HG02763 (cell line): Measurements from ENCODE around the gene BRWD1.

ENCODE experiments used
- ATAC-seq: cut with Tn5 transposase; IDR thresholded peaks from one replicate; pipeline ENCODE4 v1.9.1; 2021; ENCODE audit warnings: mild to moderate bottlenecking, moderate library complexity; ENCODE audit not compliant: unreplicated experiment

Gene BRWD1

DNA sequence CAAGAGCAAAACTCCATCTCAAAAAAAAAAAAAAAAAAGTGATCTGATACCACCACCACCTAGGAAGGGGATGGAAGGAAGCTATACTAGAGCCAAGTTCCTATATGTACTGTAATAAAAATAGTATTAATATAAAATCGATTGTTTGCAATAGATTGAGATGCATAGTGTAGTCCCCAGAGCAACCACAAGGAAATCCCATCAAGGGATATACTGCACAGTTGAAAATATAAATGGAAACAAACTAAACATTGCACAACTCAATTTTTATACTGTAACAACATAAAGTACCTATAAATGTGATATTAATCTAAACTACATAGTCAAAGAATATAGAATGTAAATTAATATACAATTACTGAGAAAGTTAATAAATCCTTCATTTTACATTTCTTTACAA lies 109.3 kb downstream of the BRWD1 start:
- no peak for ATAC-seq

- ATAC-seq: no peak
Observed at GRCh38 chr21:39198800-39199199, 114.6 kb downstream of the BRWD1 start.

DNA sequence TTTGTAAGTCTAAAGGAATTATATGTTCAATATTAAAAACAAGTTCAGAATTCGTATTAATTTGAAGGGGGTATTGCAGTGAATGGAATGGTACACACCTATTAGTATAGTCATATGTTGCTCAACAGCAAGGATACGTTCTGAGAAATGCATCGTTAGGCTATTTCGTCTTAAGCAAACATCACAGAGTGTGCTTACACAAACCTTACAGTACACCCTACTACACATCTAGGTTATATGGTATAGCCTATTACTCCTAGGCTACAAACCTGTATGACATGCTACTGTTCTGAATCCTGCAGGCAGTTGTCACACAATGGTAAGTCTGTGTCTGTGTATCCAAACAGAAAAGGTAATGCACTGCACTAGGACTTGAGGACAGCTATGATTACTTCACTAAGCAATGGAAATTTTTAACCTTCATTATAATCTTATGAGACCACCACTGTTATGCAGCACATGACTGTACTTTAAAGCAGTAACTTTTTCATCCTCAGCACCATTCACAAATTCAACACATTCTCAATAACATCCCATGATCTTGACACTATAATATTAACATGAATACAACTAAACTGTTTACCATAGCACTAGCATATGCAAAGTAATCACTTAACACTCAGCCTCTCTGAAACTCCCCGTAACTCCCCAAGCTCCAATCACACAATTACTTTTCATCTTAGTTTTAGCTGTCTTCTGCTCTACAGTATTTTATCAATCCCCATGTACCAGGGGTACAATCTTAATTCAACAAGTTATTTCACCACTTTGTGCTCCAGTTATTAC lies 115.8 kb downstream of the BRWD1 start:
- ATAC-seq: no peak

GRCh38 chr21:39196838-39197237 lies 116.6 kb downstream of the BRWD1 start:
- ATAC-seq: no peak

DNA sequence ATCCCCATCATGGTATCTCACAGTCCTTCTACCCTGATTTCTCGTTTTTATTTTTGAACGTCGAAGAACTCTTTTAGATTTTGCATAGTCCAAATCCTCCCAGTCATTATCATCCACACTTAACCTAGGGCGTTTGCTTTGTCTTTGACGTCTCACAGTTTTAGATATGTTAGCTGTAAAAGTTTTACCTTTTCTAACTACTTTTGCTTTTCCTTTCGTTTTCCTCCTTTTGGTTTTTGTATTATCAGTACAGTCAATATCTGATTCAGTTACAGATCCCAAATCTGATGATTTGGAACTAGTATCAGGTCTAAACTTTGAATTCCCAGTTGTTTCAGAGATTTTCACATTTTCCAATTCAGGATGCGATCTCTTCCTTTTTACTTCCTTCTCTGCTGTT lies 117.1 kb downstream of the BRWD1 start:
- no peak for ATAC-seq

GRCh38 chr21:39193380-39193779 lies 120.1 kb downstream of the BRWD1 start:
- ATAC-seq: no peak

- ATAC-seq: no peak
Observed at GRCh38 chr21:39189857-39190604, 123.4 kb downstream of the BRWD1 start.

GRCh38 chr21:39188521-39189139 lies 124.8 kb downstream of the BRWD1 start:
- no peak for ATAC-seq

- no peak for ATAC-seq
Observed at GRCh38 chr21:39187141-39187540, 126.3 kb downstream of the BRWD1 start.

GRCh38 chr21:39186676-39187075 lies 126.8 kb downstream of the BRWD1 start:
- ATAC-seq: no peak

DNA sequence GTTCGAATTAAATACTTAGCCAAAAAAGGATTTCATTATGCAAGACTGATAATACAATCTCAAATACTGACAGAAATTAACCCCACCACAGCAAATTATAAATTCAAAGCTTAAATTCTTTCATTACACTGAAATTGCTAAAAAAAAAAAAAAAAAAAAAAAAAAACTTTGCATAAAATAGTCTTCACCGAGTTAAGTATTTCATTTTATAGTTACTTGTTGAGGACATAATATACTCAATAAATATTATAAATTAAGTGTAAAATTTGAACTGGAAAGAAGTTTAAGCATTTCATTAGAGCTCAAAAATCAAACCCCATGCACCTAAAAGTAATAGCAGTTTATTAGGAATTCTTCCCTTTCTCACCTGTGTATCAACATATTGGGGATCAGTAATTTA lies 128.3 kb downstream of the BRWD1 start:
- no peak for ATAC-seq

GRCh38 chr21:39184050-39184980 lies 129.1 kb downstream of the BRWD1 start:
- ATAC-seq: no peak

DNA sequence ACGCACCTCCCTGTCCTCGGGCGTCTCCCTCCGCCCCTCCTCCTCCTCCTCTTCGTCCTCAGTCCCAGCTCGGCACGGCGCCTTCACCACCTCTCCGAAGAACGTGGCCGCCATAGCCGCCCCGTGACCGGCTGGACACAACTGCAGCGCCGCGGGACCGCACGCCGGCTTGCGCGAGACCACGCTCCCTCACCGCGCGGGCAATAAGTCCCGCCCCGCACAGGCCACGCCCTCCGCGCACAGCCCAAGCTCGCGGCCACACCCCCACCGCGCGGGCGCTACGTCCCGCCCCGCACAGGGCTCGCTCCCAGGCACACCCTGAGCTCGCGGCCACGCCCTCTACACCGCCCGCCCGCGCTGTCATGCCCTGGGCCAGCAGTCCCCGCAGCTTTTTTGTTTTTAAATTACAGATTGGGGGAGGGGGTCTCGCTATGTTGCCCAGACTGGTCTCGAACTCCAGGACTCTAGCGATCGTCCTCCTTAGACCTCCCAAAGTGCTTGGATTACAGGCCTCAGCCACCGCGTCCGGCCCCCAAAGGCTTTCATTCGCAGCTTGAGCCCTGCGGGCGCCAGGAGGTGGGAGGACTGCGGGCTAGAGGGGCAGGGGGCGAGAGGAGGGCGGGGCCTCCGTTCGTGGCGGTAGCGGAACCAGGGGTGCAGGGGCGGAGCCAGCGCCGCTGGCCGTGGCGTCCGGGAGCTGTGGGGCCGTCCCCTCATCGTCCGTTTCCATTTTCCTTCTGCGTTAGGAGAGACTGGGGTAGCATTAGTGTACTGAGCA lies 130.0 kb downstream of the BRWD1 start, which contains the start of gene PSMG1:
TSS of gene PSMG1 (minus strand) at position 180 of the 778 bp plus-strand sequence. CDS start at position 114, 66 bp downstream.
- peak; percentile 85 for ATAC-seq

DNA sequence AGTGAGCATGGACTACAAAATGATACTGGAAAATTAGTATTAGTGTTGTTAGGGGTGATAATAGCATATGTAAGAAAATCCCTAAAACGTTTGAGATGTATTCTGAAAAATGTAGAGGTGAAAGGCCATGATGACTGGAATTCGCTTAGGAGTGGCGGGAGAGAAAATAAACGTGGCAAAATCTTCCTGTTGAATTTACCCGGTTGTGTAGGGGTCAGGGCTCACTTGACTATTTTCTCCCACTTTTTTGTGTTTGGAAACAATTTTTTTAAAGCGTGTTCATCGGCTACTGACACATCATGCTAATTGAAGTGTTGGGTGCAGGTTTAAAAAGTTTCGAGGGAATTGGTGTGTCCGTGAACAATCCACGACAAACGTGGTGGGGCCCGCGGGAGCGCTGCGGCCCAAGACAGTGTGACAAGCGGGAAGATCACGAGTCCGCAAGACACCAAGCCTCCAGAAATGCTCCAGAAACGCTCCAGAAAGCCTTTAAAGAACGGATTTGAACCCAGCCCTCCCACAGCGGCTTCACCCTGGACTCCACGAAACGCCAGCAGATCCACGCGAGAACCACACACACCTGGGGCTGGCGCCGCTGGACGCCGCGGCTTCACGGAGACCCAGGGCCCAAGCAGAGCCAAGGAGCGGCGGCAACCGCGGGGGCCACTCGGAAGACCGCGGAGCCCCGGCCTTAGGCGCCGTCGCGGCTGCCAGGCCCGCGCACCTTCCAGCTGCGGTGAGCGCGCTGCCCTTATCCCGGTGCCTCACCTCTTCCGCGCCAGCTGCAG lies 130.8 kb downstream of the BRWD1 start:
- peak; percentile 1 for ATAC-seq

GRCh38 chr21:39182016-39182415 lies 131.4 kb downstream of the BRWD1 start:
- ATAC-seq: no peak

GRCh38 chr21:39181205-39181818 lies 132.1 kb downstream of the BRWD1 start:
- no peak for ATAC-seq

- ATAC-seq: no peak
Observed at GRCh38 chr21:39180429-39181019, 132.9 kb downstream of the BRWD1 start.

DNA sequence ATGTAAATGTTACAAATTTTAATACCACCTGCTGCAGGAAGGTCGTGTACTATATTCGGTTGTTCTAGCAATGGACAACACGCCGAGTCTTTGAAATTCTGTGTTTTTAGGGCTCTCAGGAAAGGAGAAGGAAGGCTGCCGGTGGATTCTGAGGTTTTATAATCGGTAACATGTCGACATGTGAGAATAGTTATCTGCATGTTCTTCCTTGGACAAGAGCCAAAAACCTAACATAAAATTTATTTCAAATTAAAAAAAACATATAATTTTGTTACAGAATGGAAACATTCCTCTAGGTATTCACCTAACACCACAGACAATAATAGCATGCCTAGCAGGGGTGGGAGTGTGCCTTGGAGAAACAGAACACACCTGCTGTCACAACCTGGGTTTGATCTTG lies 135.0 kb downstream of the BRWD1 start:
- ATAC-seq: no peak
